H9 (cell line): ENCODE data around the gene MLIP. TPM values are rescaled to one million over a fixed set of nuclear protein-coding genes. Genes with fewer than 3 reads are reported as not detected.

Experiments used
- DNase-seq: peaks from one replicate; pipeline ENCODE4 v3.0.0-alpha.2; 2017
- H2AFZ ChIP-seq: one replicate; pipeline ENCODE4 v1.6.1; 2013; ENCODE audit warnings: mild to moderate bottlenecking, low read length, control low read depth, moderate library complexity
- H2AK5ac ChIP-seq: 2 replicates; pipeline ENCODE4 v1.6.1; 2013; ENCODE audit warnings: low read length, control low read depth, mixed read lengths; ENCODE audit not compliant: insufficient read length
- H2BK120ac ChIP-seq: one replicate; pipeline ENCODE4 v1.6.1; 2013; ENCODE audit warnings: low read depth, mild to moderate bottlenecking, low read length, control low read depth, inconsistent platforms; ENCODE audit not compliant: poor library complexity, severe bottlenecking
- H2BK12ac ChIP-seq: 2 replicates; pipeline ENCODE4 v1.6.1; 2013; ENCODE audit warnings: low read length, control low read depth, mixed read lengths, low read depth; ENCODE audit not compliant: insufficient read length
- H2BK15ac ChIP-seq: 2 replicates; pipeline ENCODE4 v1.6.1; 2013; ENCODE audit warnings: low read depth, low read length, control low read depth
- H2BK20ac ChIP-seq: one replicate; pipeline ENCODE4 v1.6.1; 2013; ENCODE audit warnings: low read depth, mild to moderate bottlenecking, low read length, control low read depth, inconsistent platforms; ENCODE audit not compliant: poor library complexity, severe bottlenecking
- H2BK5ac ChIP-seq: 2 replicates; pipeline ENCODE4 v1.6.1; 2013; ENCODE audit warnings: low read length, control low read depth, mixed read lengths; ENCODE audit not compliant: insufficient read length
- H3K14ac ChIP-seq: 2 replicates; pipeline ENCODE4 v1.6.1; 2013; ENCODE audit warnings: low read length, control low read depth; ENCODE audit not compliant: insufficient read depth
- H3K18ac ChIP-seq: 2 replicates; pipeline ENCODE4 v1.6.1; 2013; ENCODE audit warnings: low read depth, mild to moderate bottlenecking, mixed read lengths, low read length, control low read depth; ENCODE audit not compliant: insufficient read length
- H3K23ac ChIP-seq: 2 replicates; pipeline ENCODE4 v1.6.1; 2013; ENCODE audit warnings: low read length, control low read depth, mixed read lengths, low read depth; ENCODE audit not compliant: insufficient read length
- H3K23me2 ChIP-seq: 2 replicates; pipeline ENCODE4 v1.6.1; 2013; ENCODE audit warnings: low read depth, mild to moderate bottlenecking, mixed read lengths, low read length, control low read depth; ENCODE audit not compliant: insufficient read length, poor library complexity, severe bottlenecking
- H3K27ac ChIP-seq: 2 replicates; pipeline ENCODE4 v1.5.1; 2013; ENCODE audit warnings: low read length, control low read depth, mixed read lengths, low read depth; ENCODE audit not compliant: insufficient read length
- H3K27me3 ChIP-seq: 2 replicates; pipeline ENCODE4 v1.6.1; 2013; ENCODE audit warnings: low read length, control low read depth, inconsistent platforms; ENCODE audit not compliant: insufficient read depth
- H3K4ac ChIP-seq: 2 replicates; pipeline ENCODE4 v1.6.1; 2013; ENCODE audit warnings: low read depth, mild to moderate bottlenecking, control low read depth, inconsistent platforms, low read length, moderate library complexity
- H3K4me1 ChIP-seq: 2 replicates; pipeline ENCODE4 v1.6.1; 2013; ENCODE audit warnings: low read length, control low read depth, inconsistent platforms; ENCODE audit not compliant: insufficient read depth
- H3K4me2 ChIP-seq: 2 replicates; pipeline ENCODE4 v1.6.1; 2013; ENCODE audit warnings: low read length, control low read depth, mixed read lengths; ENCODE audit not compliant: insufficient read length, insufficient read depth
- H3K56ac ChIP-seq: 2 replicates; pipeline ENCODE4 v1.6.1; 2013; ENCODE audit warnings: low read depth, mild to moderate bottlenecking, mixed read lengths, low read length, control low read depth; ENCODE audit not compliant: insufficient read length
- H3K79me1 ChIP-seq: 2 replicates; pipeline ENCODE4 v1.6.1; 2013; ENCODE audit warnings: low read depth, mild to moderate bottlenecking, moderate library complexity, low read length, control low read depth, inconsistent platforms; ENCODE audit not compliant: insufficient read depth, poor library complexity, severe bottlenecking
- H3K79me2 ChIP-seq: 2 replicates; pipeline ENCODE4 v1.6.1; 2013; ENCODE audit warnings: low read length, control low read depth, inconsistent platforms; ENCODE audit not compliant: insufficient read depth
- H3K9ac ChIP-seq: 2 replicates; pipeline ENCODE4 v1.6.1; 2013; ENCODE audit warnings: low read length, control low read depth, mixed read lengths; ENCODE audit not compliant: insufficient read length; ENCODE audit errors: extremely low read depth
- H3K9me3 ChIP-seq: one replicate; pipeline ENCODE4 v1.6.1; 2013; ENCODE audit warnings: low read depth, low read length, inconsistent platforms; ENCODE audit not compliant: control insufficient read depth
- H3T11ph ChIP-seq: one replicate; pipeline ENCODE4 v1.6.1; 2013; ENCODE audit warnings: mild to moderate bottlenecking, low read length, control low read depth, inconsistent platforms
- H4K20me1 ChIP-seq: one replicate; pipeline ENCODE4 v1.6.1; 2013; ENCODE audit not compliant: control insufficient read depth, insufficient read length, insufficient read depth
- H4K5ac ChIP-seq: 2 replicates; pipeline ENCODE4 v1.6.1; 2013; ENCODE audit warnings: low read depth, mild to moderate bottlenecking, mixed read lengths, low read length, control low read depth; ENCODE audit not compliant: insufficient read length
- H4K8ac ChIP-seq: replicated peaks from 2 replicates; pipeline ENCODE4 v1.6.1; 2013; ENCODE audit warnings: low read length, control low read depth, mixed read lengths, low read depth; ENCODE audit not compliant: insufficient read length
- H4K91ac ChIP-seq: 2 replicates; pipeline ENCODE4 v1.6.1; 2013; ENCODE audit warnings: low read depth, mild to moderate bottlenecking, moderate library complexity, mixed read lengths, low read length, control low read depth; ENCODE audit not compliant: insufficient read length
- H3K27ac Mint-ChIP-seq, 3 experiments: 2 replicates in 2 of 3; 3 replicates in 1 of 3; pipeline ENCODE4 v1.8.0; 2020 to 2021; ENCODE audit warnings: mixed read lengths in 3 of 3, mild to moderate bottlenecking in 1 of 3, moderate library complexity in 1 of 3
- H3K27me3 Mint-ChIP-seq: 2 replicates; pipeline ENCODE4 v1.8.0; 2021; ENCODE audit warnings: low read depth, mild to moderate bottlenecking, moderate library complexity, mixed read lengths
- H3K36me3 Mint-ChIP-seq, 3 experiments: 2 replicates in 2 of 3; 3 replicates in 1 of 3; pipeline ENCODE4 v1.8.0; 2020 to 2021; ENCODE audit warnings: low read depth in 3 of 3, mixed read lengths in 3 of 3; ENCODE audit not compliant: insufficient read depth in 1 of 3
- H3K4me1 Mint-ChIP-seq, 2 experiments: 2 replicates each; pipeline ENCODE4 v1.8.0; 2020; ENCODE audit warnings: mixed read lengths in 2 of 2
- H3K4me3 Mint-ChIP-seq, 2 experiments: 2 replicates in 1 of 2; 3 replicates in 1 of 2; pipeline ENCODE4 v1.8.0; 2020 to 2021; ENCODE audit warnings: mild to moderate bottlenecking in 2 of 2, mixed read lengths in 2 of 2, moderate library complexity in 1 of 2
- H3K9me3 Mint-ChIP-seq, 2 experiments: 2 replicates in 1 of 2; 3 replicates in 1 of 2; pipeline ENCODE4 v1.8.0; 2020; ENCODE audit warnings: mild to moderate bottlenecking in 2 of 2, mixed read lengths in 2 of 2, moderate library complexity in 1 of 2
- total RNA-seq: library from RNA; stranded (reverse); gene quantifications from 2 replicates; pipeline ENCODE4 v1.2.1, GENCODE V29; 2021
- TF ChIP-seq, protein P1 (sequence below): fragments of 200-600 bp; sonication (generic); conservative IDR thresholded peaks from 3 replicates; pipeline ENCODE4 v1.8.0; 2021; ENCODE audit warnings: antibody characterized with exemption, mild to moderate bottlenecking

The MLIP gene
- total RNA-seq, 1 experiment from 2014 or later: not detected

DNA sequence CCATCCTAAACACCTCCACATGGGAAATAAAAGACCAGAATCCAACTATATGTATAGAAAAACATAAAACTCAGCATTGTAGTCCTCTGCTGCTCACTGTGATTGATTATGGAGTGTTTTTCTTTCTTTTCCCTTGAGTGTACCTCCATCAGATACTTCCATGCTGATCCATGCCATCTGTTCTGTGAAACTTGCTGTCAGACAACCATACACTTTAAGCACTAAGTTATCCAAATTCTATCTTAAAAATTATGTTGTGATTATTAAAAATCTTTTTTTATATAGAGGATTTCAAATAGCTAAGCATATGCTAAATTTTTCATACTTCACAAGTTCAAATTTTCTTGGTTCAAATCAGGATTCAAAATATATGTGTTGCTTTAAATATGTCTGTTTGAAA is 105.1 kb downstream of the MLIP start:
- Histone ChIP-seq H3K4me1 (no peaks in the 10 kb centered on the region), H3K79me1 (no peaks in the 10 kb centered on the region), H3K9me3 (no peaks in the 10 kb centered on the region), H4K8ac (no peak overlapping the region), H3K27ac (no peak overlapping the region), H3K4me2 (no peak overlapping the region), H2BK20ac (no peak overlapping the region), H3K4ac (no peak overlapping the region), H3T11ph (no peak overlapping the region), H2BK5ac (no peak overlapping the region), H3K18ac (no peak overlapping the region), H4K91ac (no peak overlapping the region), H3K23me2 (no peaks in the 10 kb centered on the region), H3K27me3 (no peaks in the 10 kb centered on the region), H2AFZ (no peak overlapping the region), H2AK5ac (no peak overlapping the region), H3K79me2 (no peaks in the 10 kb centered on the region), H2BK120ac (no peak overlapping the region), H2BK12ac (no peak overlapping the region), H3K56ac (no peak overlapping the region), H3K14ac (no peak overlapping the region), H4K20me1 (no peaks in the 10 kb centered on the region), H4K5ac (no peak overlapping the region), H2BK15ac (no peak overlapping the region), H3K9ac (no peak overlapping the region), H3K23ac (no peak overlapping the region)
- H3K4me3 Mint-ChIP-seq: no peak overlapping the region
- H3K4me1 Mint-ChIP-seq: no peaks in the 10 kb centered on the region
- H3K27me3 Mint-ChIP-seq: no peaks in the 10 kb centered on the region
- H3K9me3 Mint-ChIP-seq: no peaks in the 10 kb centered on the region; a peak in 1 of 5 replicates
- DNase-seq: no peak
- TF ChIP-seq, protein P1, sequence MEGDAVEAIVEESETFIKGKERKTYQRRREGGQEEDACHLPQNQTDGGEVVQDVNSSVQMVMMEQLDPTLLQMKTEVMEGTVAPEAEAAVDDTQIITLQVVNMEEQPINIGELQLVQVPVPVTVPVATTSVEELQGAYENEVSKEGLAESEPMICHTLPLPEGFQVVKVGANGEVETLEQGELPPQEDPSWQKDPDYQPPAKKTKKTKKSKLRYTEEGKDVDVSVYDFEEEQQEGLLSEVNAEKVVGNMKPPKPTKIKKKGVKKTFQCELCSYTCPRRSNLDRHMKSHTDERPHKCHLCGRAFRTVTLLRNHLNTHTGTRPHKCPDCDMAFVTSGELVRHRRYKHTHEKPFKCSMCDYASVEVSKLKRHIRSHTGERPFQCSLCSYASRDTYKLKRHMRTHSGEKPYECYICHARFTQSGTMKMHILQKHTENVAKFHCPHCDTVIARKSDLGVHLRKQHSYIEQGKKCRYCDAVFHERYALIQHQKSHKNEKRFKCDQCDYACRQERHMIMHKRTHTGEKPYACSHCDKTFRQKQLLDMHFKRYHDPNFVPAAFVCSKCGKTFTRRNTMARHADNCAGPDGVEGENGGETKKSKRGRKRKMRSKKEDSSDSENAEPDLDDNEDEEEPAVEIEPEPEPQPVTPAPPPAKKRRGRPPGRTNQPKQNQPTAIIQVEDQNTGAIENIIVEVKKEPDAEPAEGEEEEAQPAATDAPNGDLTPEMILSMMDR: no peak
- no peak overlapping the region for H3K27ac Mint-ChIP-seq
- H3K36me3 Mint-ChIP-seq: no peaks in the 10 kb centered on the region
